GM19372 (cell line): Measurements from ENCODE around the gene SEH1L.
A peak's percentile ranks its signal among the peaks of the same experiment; 100 is the strongest.
"Not testable (repeated sequence)": the region's sequence is repeated elsewhere in the genome, so short reads cannot be mapped to it uniquely, and the experiment has no call there.

Source experiments
- ATAC-seq: cut with Tn5 transposase; IDR thresholded peaks from one replicate; pipeline ENCODE4 v1.9.1; 2021; ENCODE audit warnings: mild to moderate bottlenecking, low read depth, moderate library complexity; ENCODE audit not compliant: unreplicated experiment

Gene SEH1L

DNA sequence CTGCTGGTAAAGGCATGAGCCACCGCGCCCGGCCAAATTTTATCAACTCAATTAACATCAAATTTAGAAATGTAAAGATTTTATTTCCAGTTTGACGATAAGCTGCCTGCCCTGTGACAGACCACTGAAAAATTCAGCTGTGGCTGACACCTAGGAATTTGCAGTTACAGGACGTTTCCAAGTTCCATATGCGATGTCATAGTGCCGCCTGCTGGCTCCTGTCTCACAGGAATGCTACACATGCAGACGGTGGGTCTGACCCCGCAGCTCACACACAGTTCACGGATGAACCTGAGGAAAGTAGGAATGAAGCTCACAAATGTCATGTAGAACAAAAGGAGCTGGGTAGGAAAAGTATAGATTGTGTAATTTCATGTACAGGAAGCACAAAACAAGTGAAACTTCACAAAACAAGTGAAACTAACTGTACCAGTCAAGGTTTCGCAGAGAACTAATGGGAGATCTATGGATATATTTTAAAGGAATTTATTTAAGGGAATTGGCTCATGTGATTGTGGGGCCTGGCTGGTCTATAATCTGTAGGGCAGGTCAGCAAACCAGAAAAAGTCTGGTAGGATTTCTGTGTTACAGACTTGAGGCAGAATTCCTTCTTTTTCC is 13.2 kb upstream of the SEH1L start:
- ATAC-seq, result no peak

DNA sequence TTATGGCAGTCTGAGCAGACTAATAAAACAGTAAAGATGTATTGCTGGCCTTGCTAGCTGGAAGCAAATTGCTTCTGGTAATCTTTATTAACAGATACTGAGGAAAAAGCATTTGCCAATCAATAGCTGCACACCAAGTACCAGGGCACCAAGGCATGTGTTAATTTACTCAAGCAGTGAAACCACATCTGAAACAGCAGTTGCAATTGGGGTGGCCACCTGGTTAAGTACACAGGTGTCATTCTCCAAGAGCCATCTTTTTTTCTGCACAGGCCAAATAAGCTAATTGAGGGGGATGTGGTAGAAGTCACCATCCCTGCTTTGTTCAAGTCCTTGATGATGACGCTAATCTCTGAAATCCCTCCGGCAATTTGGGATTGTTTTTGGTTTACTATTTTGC is 8.6 kb upstream of the SEH1L start:
- no peak for ATAC-seq

- ATAC-seq, result no peak
These were observed 4.6 kb upstream of the SEH1L start for GRCh38 chr18:12943215-12943614.

DNA sequence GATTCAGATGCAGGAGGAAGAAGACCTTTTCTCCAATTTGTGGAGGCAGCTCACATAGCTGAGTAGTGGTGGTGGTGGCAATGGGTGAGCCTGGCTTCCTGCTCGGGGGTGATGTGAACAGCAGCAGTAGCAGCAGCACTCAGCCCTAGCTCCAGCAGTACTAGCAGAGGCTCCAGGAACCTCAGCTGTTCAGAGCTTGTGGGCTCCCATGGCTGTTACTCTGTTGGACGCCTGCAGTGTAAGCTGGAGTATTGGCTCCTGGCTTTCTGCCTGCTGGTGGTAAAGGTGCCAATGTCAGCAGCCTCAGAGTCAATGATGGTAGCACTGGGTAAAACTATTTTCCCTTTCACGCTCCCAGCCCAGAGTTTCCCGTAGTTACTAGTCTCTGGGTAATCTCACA is 3.1 kb upstream of the SEH1L start:
- no peak for ATAC-seq

DNA sequence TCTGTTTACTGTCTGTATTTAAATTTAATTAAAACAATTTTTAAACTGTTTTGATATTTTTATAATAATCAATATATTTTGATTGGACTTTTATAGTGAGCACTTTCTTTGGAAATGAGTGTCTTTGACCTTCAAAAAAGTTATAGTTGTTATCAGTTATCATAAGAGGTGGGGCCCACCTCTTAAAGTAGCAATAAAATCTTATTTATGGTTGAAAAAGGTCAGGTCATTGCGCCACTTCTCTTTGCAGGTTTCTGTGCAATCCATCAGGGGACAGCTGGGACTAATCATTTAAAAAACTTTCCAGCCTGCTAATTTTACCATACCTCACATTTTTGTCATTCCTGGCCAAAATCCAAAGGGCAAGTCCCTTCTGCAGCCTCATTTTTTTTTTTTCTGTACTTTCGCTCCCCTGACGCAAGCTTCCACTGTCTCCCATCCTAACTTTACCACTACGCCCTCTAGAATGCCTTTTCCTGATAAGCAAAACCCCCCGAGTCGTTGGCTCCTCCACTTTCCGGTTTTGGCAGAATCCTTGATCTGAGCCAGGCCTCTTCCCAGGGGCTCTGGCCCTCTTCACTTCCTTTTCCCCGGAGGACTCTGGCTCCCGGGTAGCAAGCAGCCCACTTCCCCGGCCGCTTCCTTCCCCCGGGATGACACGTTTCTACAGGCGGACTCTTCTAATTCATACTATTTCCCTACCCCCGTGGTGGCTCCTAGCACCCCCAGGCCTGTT is 1.1 kb upstream of the SEH1L start:
- no peak for ATAC-seq

DNA sequence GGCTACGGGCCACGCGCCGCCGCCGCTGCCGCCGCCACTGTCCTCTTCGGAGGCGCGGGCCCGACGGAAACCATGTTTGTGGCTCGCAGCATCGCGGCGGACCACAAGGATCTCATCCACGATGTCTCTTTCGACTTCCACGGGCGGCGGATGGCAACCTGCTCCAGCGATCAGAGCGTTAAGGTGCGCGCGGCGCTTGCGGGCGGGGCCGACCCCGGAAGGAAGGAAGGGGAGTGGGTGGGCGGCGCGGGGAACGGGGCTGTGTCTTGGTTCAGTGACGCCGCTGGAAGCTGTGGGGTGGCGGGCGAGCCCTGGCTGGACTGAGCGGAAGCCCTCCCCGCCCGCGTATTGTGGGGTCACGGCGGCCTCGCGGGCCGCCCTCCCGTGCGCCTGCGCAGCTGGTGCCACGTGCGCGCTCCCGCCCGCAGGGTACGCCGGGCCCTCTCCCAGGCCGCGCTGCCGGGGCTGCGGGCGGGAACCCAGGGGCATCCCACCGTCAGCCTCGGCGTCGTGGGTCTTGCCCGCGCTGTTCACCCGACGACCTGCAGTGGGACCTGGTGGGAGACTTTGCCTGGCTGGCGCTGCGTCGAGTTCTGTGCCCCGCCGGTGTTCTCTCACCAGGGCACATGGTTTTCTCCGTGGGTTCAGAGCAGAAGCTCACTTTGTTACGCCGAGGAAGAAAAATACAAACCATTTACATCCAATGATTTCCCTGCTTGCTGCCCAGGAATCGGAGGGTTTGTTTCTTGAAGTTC is 416 bp downstream of the SEH1L start:
- ATAC-seq, result peak; percentile 72

DNA sequence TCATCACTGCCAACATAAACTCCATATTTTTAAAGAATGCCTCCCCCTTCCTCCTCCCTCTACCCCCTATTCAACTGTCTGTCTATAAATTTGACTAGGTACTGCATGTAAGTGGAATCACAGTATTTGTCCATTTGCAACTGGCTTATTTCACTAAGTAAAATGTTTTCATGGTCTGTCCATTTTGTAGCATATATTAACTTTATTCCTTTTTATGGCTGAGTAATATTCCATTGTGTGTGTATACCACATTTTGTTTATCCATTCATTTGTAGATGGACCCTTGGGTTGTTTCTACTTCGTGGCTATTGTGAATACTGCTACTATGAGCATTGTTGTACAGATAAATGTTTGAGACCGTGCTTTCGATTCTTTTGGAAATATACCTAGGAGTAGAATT is 10.7 kb downstream of the SEH1L start:
- no peak for ATAC-seq

GRCh38 chr18:12960395-12960794 is 12.6 kb downstream of the SEH1L start:
- no peak for ATAC-seq

DNA sequence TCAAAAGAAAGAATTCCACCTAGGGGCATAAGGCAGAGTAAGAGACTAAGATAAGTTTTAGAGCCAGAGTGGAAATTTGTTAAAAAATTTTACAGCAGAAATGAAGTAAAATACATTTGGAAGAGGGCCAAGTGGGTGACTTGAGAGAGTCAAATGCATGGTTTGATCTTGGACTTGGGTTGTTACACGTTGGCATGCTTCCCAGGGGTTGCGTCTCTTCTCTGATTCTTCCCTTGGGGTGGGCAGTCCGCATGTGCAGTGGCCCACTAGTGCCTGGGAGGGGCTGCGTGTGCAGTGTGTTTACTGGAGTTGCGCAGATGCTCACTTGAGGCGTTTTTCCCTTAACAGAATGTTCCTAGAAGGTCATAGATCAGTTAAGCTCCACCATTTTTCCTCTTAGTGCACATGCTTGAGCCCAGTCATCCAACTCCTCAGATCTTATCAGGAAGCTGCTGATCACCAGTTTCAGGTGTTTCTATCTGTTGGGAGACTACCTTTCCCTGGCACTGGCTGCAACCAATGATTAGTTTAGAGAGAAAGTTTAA is 13.1 kb downstream of the SEH1L start:
- ATAC-seq, result no peak

DNA sequence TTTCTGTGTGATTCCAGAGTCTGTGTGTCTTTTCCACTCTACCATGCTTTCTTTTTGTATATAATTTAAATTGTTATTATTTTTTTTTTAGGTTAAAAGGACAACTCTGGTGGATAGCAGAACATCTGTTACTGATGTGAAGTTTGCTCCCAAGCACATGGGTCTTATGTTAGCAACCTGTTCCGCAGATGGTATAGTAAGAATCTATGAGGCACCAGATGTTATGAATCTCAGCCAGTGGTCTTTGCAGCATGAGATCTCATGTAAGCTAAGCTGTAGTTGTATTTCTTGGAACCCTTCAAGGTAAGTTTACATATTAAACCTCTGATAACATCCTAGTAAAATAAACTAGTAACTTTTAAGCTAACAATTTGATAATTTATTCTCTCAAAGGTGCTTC is 15.3 kb downstream of the SEH1L start:
- ATAC-seq, result no peak

- no peak for ATAC-seq
These were observed 20.3 kb downstream of the SEH1L start for GRCh38 chr18:12968115-12968514.

GRCh38 chr18:12968619-12969018 is 20.8 kb downstream of the SEH1L start:
- ATAC-seq, result no peak

- ATAC-seq, result no peak
These were observed 25.9 kb downstream of the SEH1L start for GRCh38 chr18:12973562-12974213.

DNA sequence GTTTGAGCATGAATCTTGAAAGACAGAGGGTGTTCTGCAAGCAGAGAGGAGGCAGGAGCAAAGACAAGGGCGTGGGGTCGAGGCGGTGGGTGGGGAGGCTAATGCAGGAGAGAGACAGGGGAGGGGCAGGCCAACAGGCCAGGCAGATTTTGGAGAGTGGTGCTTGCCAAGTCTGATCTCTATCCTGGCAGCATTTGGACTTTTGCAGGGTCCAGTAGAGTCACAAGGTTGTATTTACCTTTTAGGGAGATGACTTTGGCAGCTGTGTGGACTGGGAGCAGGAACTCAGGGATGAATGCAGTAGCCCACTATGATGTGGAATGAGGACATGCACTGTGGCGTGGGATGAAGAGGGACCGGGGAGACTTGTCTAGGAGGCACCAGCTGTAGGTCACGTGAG is 27.7 kb downstream of the SEH1L start:
- no peak for ATAC-seq

GRCh38 chr18:12976305-12976704 is 28.5 kb downstream of the SEH1L start:
- no peak for ATAC-seq

- ATAC-seq, result not testable (repeated sequence)
These were observed 32.3 kb downstream of the SEH1L start for GRCh38 chr18:12980065-12980464.

- no peak for ATAC-seq
These were observed 41.7 kb downstream of the SEH1L start for GRCh38 chr18:12989397-12990122.

- ATAC-seq, result no peak
These were observed 42.3 kb downstream of the SEH1L start for GRCh38 chr18:12990123-12990475.

DNA sequence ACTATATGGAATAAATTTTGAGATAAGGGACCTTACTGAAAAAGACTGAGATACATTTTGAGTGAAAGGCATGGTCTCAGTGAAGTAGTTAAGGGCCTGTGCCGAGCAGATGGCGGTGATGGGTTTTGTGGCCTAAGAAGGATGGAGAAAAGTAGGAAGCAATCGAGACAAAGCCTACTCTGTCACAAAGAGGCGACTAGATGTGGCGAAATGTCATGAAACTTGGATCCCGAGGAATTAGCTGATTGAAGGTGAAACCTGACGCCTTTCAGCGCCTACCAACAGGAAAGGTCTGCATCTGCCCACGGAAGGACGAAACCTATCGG is 42.8 kb downstream of the SEH1L start:
- ATAC-seq, result no peak

GRCh38 chr18:12990967-12991820 is 43.4 kb downstream of the SEH1L start, which contains the start of gene CEP192:
CEP192 (plus strand) TSS chr18:12991362; CDS start chr18:12999425, 8,063 bp downstream.
- ATAC-seq, result peak; percentile 79
